ENCODE data around the gene TTC17.

Gene TTC17

DNA sequence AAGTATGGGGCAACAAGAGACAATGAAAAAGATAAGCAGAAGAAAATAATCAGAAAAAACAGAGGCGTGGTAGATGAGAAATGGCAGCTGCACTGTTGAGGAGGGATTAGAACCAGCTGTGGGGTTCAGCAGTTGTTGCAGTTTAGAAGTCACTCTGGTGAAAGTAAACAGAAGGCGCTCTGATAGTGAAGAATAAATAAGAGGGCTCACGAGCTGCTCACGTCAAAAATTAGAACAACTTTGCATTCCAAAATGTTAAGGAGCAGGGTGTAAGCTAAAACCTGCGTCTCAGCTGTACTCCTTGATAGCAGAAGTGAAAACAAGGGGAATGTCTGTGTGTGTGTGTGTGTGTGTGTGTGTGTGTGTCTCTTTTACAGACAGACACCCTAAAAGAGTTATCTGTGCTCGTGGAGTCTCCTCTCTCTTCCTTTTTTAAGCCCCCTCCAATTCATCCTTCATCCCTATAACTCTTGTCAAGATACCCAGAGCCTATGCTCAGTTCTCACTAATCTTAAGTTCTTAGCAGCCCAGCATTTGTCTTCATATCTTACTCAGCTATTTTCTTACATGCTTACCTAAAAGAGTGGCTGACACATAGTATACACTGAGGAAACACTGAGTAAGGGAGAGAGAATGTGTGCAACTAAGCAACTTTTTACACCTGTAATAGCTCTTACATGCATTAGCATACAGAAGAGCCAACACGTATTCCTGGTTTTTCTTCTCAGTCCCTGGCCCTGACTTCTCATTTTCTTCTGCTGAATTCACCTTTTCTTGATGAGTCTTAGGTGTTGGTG, 8.9 kb downstream of the TTC17 start:
- TF ChIP-seq GATA3 (IDR thresholded peaks at IDR 0.05; ENCODE audit: low read depth, low read length) (no peak), GATA2 (IDR thresholded peaks at IDR 0.05; ENCODE audit: low read depth, low read length) (no peak)

DNA sequence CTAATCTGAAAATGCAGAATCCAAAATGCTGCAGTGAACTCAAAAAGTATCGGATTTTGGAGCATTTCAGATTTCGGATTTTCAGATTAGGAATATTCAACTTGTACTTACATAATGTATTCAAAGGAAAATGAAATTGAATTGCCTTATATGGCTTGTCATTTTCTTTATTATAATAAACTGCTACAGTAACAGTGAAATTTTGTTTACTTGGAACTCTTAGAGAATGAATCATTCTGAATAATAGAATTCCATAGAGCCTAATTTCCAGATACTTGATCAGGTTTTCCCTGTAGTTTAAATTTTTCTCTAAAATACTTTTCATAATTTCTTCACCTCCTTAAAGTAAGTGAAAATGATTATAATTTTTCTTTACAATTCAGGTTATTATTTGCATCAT, 17.3 kb downstream of the TTC17 start:
- TF ChIP-seq GATA2 (IDR thresholded peaks at IDR 0.05; ENCODE audit: low read depth, low read length) (no peak), GATA3 (IDR thresholded peaks at IDR 0.05; ENCODE audit: low read depth, low read length) (no peak)

DNA sequence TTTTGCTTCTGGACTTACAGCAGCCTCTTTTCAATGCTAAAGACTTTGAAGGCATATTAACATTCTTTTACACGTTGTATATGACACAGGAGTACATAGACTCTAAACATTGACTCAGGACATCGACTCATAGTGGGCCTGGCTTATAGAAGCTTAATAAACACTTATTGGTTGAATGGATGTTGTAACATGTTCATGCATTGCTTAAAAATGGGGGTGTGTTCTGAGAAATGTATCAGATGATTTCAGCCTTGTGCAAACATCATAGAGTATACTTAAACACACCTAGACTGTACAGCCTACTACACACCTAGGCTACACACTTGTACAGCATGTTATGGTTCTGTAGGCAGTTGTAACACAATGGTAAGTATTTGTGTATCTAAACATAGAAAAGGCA, 17.9 kb downstream of the TTC17 start:
- TF ChIP-seq GATA3 (IDR thresholded peaks at IDR 0.05; ENCODE audit: low read depth, low read length), result no peak
- no peak for TF ChIP-seq GATA2 (IDR thresholded peaks at IDR 0.05; ENCODE audit: low read depth, low read length)

DNA sequence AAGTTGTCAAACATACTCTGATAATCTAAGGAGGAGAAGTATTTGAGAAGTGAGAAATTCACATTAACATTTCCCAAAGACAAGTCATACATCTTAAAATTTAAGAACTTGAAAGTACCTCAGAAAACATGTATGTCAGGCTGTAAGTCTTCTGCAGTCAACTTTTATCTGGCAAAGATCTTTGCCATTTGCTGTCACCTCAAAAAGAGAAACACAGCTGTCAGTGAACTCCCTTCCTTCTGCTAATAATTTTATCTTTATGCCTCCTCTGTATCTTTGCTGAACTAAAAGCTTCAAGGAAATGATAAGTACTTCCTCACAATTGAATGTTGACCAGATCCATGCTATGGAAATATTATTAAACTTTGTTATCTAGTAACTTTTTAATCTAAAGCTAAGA, 18.7 kb downstream of the TTC17 start:
- TF ChIP-seq GATA3 (IDR thresholded peaks at IDR 0.05; ENCODE audit: low read depth, low read length), result no peak
- no peak for TF ChIP-seq GATA2 (IDR thresholded peaks at IDR 0.05; ENCODE audit: low read depth, low read length)

DNA sequence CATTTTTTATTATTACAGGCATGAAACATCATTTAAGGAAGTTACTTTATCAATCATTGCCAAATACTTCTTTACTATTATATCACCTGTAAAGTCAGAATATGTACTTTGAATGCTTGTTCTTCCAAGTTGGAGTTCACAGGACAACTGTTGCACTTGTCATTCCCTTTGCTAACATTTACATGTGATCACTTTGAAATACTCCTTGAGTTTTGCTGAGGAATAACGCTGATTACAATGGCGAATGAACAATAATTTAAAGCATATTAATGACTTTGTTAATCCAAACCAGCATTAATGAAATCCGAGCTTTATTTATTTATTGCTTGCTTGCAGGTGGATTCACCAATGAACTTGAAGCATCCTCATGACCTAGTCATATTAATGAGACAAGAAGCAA, 20.2 kb downstream of the TTC17 start:
- TF ChIP-seq GATA3 (IDR thresholded peaks at IDR 0.05; ENCODE audit: low read depth, low read length) (no peak), GATA2 (IDR thresholded peaks at IDR 0.05; ENCODE audit: low read depth, low read length) (no peak)

DNA sequence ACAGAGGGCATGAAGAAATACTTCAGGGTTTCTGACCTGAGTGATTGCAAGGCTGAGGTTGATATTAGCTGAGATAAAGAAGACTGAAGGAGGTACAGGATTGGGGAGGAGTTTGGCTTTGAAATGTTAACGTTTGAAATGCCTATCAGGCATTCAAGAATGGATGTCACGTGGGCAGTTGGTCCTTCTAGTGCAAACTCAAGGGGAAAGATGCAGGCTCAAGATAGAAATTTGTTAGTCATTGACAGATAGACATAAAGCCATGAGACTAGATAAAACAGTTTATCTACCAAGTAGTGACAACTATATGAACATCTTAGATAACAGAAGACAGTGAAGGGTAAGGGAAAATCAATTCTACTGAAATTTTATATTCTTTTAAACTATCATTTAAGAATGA, 23.1 kb downstream of the TTC17 start:
- no peak for TF ChIP-seq GATA2 (IDR thresholded peaks at IDR 0.05; ENCODE audit: low read depth, low read length)
- no peak for TF ChIP-seq GATA3 (IDR thresholded peaks at IDR 0.05; ENCODE audit: low read depth, low read length)

DNA sequence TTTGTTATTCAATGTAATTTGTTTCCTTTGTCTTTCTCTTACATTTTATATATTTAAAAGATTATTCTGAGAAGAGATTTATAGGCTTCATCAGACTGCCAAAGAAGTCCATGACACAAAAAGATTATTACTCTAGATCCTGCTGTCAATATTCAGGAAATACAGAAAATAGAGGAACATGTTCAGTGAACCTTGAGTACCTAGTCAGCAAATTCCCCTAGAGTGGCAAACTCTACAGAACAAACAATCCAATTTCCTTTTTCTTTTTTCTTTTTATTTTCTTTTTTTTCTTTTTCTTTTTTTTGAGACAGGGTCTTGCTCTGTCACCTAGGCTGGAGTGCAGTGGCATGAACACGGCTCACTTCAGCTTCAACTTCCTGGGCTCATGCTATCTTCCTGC, 23.9 kb downstream of the TTC17 start:
- no peak for TF ChIP-seq GATA3 (IDR thresholded peaks at IDR 0.05; ENCODE audit: low read depth, low read length)
- TF ChIP-seq GATA2 (IDR thresholded peaks at IDR 0.05; ENCODE audit: low read depth, low read length), result no peak

DNA sequence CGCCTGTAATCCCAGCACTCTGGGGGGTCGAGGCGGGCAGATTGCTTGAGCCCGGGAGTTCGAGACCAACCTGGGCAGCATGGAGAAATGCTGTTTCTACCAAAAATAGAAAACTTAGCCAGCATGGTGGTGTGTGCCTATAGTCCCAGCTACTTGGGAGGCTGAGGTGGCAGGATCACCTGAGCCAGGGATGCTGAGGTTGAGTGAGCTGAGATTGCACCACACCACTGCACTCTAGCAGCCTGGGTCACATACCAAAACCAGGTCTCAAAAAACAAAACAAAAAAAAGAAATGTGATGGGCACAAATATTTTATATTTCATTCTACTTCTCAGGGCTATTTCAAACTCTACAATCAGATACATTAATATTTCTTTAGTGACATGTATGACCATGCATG, 25.7 kb downstream of the TTC17 start:
- no peak for TF ChIP-seq GATA2 (IDR thresholded peaks at IDR 0.05; ENCODE audit: low read depth, low read length)
- TF ChIP-seq GATA3 (IDR thresholded peaks at IDR 0.05; ENCODE audit: low read depth, low read length), result no peak

DNA sequence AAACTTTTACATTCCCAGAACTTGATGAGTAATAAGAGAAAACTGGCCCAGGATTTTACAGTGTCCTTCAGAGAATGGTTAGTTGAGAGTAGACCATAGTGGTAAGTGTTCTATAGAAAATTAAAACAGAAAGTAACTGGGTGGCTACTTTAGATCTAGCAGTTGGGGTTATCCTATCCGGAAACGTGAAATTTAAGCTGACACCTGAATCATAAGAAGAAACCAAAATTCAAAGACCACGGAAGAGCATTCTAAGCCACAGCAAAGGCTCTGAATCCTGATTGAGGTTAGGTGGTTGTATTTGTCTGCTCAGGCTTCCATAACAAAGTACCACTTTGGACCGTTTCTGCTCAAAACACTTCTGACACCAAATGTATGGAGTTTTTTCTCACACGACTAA, 34.0 kb downstream of the TTC17 start:
- no peak for TF ChIP-seq GATA2 (IDR thresholded peaks at IDR 0.05; ENCODE audit: low read depth, low read length)
- no peak for TF ChIP-seq GATA3 (IDR thresholded peaks at IDR 0.05; ENCODE audit: low read depth, low read length)

DNA sequence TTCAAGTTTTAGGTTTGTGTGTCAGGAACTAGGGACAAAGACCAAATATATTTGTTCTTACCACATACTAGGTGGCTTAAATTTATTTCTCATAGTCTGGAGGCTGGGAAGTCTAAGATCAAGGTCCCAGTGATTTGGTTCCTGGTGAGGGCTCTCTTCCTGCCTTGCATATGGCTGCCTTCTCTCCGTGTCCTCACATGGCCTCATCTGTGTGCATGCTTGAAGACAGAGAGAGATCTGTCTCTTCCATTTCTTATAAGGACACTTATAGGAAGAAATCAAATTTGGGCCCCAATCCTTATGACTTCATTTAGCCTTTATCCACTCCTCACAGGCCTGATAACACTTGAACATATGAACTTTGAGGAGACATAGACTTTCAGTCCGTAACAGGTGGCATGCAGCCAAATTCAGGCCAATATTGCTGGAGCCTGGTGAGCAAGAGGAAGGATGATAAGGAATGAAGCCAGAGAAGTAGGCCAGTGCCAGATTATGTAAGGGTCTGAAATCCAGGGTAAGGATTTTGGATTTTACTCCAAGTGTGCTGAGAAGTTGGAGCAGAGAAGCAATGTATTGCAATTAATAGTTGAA, 35.1 kb downstream of the TTC17 start:
- TF ChIP-seq GATA2 (IDR thresholded peaks at IDR 0.05; ENCODE audit: low read depth, low read length) (no peak), GATA3 (IDR thresholded peaks at IDR 0.05; ENCODE audit: low read depth, low read length) (no peak)

DNA sequence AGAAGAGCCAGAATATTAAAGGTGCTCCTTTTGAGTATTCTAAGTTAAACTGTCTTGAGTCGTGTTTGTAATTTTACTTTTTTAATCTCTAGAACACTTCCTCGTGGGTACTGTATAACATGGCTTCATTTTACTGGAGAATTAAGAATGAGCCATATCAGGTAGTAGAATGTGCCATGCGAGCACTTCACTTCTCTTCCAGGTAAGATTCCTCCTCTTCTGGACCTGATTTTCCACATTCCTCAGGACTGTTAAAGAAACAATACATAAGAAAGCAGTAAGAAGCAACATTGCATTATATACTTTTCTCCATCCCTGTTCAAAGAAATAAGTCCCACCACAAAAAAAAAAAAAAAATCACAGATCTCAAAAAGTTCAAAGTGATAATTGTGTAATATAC, 37.9 kb downstream of the TTC17 start:
- TF ChIP-seq GATA3 (IDR thresholded peaks at IDR 0.05; ENCODE audit: low read depth, low read length) (no peak), GATA2 (IDR thresholded peaks at IDR 0.05; ENCODE audit: low read depth, low read length) (no peak)

DNA sequence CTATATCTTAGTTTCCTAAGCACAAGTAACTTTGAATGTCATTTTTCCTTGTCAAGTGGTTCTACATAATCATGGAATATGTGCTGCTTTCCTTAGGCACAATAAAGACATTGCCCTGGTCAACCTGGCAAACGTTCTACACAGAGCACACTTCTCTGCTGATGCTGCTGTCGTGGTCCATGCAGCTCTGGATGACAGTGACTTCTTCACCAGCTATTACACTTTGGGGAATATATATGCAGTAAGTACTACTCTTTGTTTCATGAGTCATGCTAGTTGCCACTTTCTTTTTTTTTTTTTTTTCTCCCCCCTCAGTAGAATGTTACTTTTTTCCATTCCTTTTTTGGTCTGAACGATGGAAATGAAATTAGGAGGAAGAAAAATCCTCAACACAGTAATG, 38.5 kb downstream of the TTC17 start:
- no peak for TF ChIP-seq GATA3 (IDR thresholded peaks at IDR 0.05; ENCODE audit: low read depth, low read length)

DNA sequence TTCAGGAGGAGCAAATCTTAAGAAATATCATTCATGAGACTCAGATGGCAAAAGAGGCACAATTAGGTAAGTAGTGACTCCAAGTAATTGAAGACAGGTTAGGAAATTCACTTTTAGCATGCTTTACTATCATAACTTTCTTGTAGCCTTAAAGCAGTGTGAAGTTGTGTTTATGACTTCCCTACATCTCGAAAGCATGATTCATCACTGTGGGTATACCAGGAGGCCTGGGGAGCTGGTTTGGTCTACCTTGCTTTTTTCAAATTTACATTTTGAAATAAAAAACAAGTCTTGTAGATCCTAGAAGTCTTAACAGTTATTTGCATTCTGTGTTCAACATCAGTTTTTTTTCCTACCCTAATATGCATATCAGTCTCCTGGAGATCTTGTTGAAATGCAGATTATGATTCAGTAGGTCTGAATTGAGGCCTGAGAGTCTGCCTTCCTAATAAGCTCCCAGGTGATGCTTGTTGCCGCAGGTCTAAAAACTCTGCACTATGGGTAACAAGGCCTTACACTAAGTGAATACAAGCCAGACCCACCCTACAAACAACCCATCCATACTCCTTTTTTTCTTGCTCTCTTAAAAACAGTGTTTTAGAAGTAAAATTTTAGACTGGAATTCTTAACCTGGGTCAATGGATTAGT, 41.4 kb downstream of the TTC17 start:
- TF ChIP-seq GATA3 (IDR thresholded peaks at IDR 0.05; ENCODE audit: low read depth, low read length) (no peak), GATA2 (IDR thresholded peaks at IDR 0.05; ENCODE audit: low read depth, low read length) (no peak)

DNA sequence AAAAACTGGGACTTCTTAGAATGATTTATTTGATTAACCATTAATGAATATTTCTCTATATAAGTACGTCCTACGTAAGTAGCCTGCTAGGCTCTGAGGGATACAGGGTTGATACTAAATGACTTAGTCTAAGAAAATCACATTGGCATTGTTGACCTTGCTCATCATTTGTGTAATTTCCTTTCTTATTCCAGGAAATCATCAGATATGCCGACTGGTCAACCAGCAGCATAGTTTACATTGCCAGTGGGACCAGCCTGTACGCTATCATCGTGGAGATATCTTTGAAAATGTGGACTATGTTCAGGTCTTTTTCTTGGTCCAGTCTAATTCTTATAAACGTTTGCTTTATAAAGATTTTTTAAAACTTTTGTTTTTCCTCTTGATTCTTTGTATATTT, 42.5 kb downstream of the TTC17 start:
- TF ChIP-seq GATA2 (IDR thresholded peaks at IDR 0.05; ENCODE audit: low read depth, low read length), result no peak
- no peak for TF ChIP-seq GATA3 (IDR thresholded peaks at IDR 0.05; ENCODE audit: low read depth, low read length)

Data from SH-SY5Y (cell line).